Liver (tissue), 9 donors: Measurements from ENCODE around the gene C1GALT1. TPM values are rescaled to one million over a fixed set of nuclear protein-coding genes. Genes with fewer than 3 reads are reported as not detected.

Experiments
- DNase-seq: peaks from one replicate; pipeline ENCODE4 v3.0.0-alpha.2; 2017; ENCODE audit warnings: low spot score
- H3K27ac ChIP-seq, 2 donors: one replicate each; pipeline ENCODE4 v1.7.0; 2013; ENCODE audit warnings: inconsistent platforms in 2 of 2, low read length in 2 of 2, control low read depth in 1 of 2, low read depth in 1 of 2, mild to moderate bottlenecking in 1 of 2
- H3K27me3 ChIP-seq, 4 donors: one replicate each; pipeline versions ENCODE4 v1.6.1 to v1.7.0; 2013; ENCODE audit warnings: low read length in 3 of 4, inconsistent platforms in 1 of 4, mild to moderate bottlenecking in 1 of 4, moderate library complexity in 1 of 4; ENCODE audit not compliant: control insufficient read depth in 4 of 4, insufficient read depth in 4 of 4
- H3K36me3 ChIP-seq, 4 donors: one replicate each; pipeline versions ENCODE4 v1.6.1 to v1.7.0; 2013; ENCODE audit warnings: low read length in 3 of 4, mild to moderate bottlenecking in 3 of 4, low read depth in 1 of 4, moderate library complexity in 1 of 4; ENCODE audit not compliant: control insufficient read depth in 4 of 4, insufficient read depth in 3 of 4
- H3K4me1 ChIP-seq, 4 donors: one replicate each; pipeline versions ENCODE4 v1.6.1 to v1.7.0; 2013; ENCODE audit warnings: low read length in 3 of 4, mild to moderate bottlenecking in 3 of 4, moderate library complexity in 1 of 4; ENCODE audit not compliant: control insufficient read depth in 4 of 4, insufficient read depth in 4 of 4
- H3K4me3 ChIP-seq, 3 donors: one replicate each; pipeline versions ENCODE4 v1.6.1 to v1.7.0; 2013; ENCODE audit warnings: low read length in 3 of 3, control low read depth in 1 of 3, low read depth in 1 of 3, mild to moderate bottlenecking in 1 of 3
- H3K9ac ChIP-seq, 2 donors: one replicate each; pipeline ENCODE4 v1.7.0; 2013; ENCODE audit warnings: low read length in 2 of 2, mild to moderate bottlenecking in 2 of 2, moderate library complexity in 2 of 2, control low read depth in 1 of 2, low read depth in 1 of 2
- H3K9me3 ChIP-seq, 4 donors: one replicate each; pipeline versions ENCODE4 v1.6.1 to v1.7.0; 2013; ENCODE audit warnings: low read length in 3 of 4; ENCODE audit not compliant: control insufficient read depth in 4 of 4
- EGR1 ChIP-seq, 2 donors: IDR thresholded peaks; 2 replicates each; pipeline ENCODE4 v1.6.1; 2016 to 2018; ENCODE audit warnings: antibody characterized with exemption in 2 of 2, low read depth in 2 of 2
- FOXA1 ChIP-seq: IDR thresholded peaks from 2 replicates; pipeline ENCODE4 v1.6.1; 2016; ENCODE audit warnings: antibody characterized with exemption
- FOXA2 ChIP-seq: IDR thresholded peaks from 2 replicates; pipeline ENCODE4 v1.6.1; 2016; ENCODE audit warnings: antibody characterized with exemption
- GABPA ChIP-seq, 2 donors: IDR thresholded peaks in 1 of 2; conservative IDR thresholded peaks in 1 of 2; 2 replicates each; pipeline ENCODE4 v1.6.1; 2016; ENCODE audit warnings: antibody characterized with exemption in 2 of 2, mild to moderate bottlenecking in 1 of 2, moderate library complexity in 1 of 2
- HNF4A ChIP-seq, 2 donors: conservative IDR thresholded peaks; 2 replicates each; pipeline ENCODE4 v1.6.1; 2016; ENCODE audit warnings: antibody characterized with exemption in 2 of 2, mild to moderate bottlenecking in 2 of 2
- HNF4G ChIP-seq: IDR thresholded peaks from 2 replicates; pipeline ENCODE4 v1.6.1; 2016; ENCODE audit warnings: antibody characterized with exemption
- JUND ChIP-seq, 2 donors: IDR thresholded peaks; 2 replicates each; pipeline ENCODE4 v1.6.1; 2016; ENCODE audit warnings: antibody characterized with exemption in 2 of 2
- MAX ChIP-seq: IDR thresholded peaks from 2 replicates; pipeline ENCODE4 v1.6.1; 2016; ENCODE audit warnings: antibody characterized with exemption
- NR2F2 ChIP-seq: IDR thresholded peaks from 2 replicates; pipeline ENCODE4 v1.6.1; 2016; ENCODE audit warnings: antibody characterized with exemption
- RAD21 ChIP-seq, 2 donors: IDR thresholded peaks; 2 replicates each; pipeline ENCODE4 v1.6.1; 2016; ENCODE audit warnings: antibody characterized with exemption in 2 of 2, mild to moderate bottlenecking in 2 of 2
- REST ChIP-seq: IDR thresholded peaks from 2 replicates; pipeline ENCODE4 v1.6.1; 2016; ENCODE audit warnings: antibody characterized with exemption, mild to moderate bottlenecking
- SP1 ChIP-seq: IDR thresholded peaks from 2 replicates; pipeline ENCODE4 v1.6.1; 2018; ENCODE audit warnings: antibody characterized with exemption, mild to moderate bottlenecking
- TAF1 ChIP-seq: conservative IDR thresholded peaks from 2 replicates; pipeline ENCODE4 v1.6.1; 2016; ENCODE audit warnings: antibody characterized with exemption, mild to moderate bottlenecking
- WGBS: extraction: QIAGEN DNeasy Blood & Tissue Kit; methylation state at CpG from one replicate; pipeline ENCODE4 v1.1.7; 2013; 5-methylcytosine and 5-hydroxymethylcytosine counted together
- polyA plus RNA-seq, 2 donors: library from polyadenylated mRNA; stranded (reverse) in 1 of 2; unstranded in 1 of 2; fragments of 200-250 nt in 1 of 2; fragments of >200 nt in 1 of 2; fragmentation: Nextera tagmentation in 1 of 2; extraction: Ambion mirVana in 1 of 2; gene quantifications; one replicate each; pipeline versions ENCODE4 v1.2.1 to v1.2.3, GENCODE V29; 2013 to 2015
- total RNA-seq, 2 donors: library from RNA; depleted of rRNA; stranded (reverse); fragments of >200 nt; gene quantifications; one replicate each; pipeline ENCODE4 v1.2.3, GENCODE V29; 2014
- TF ChIP-seq, protein P1 (sequence below): IDR thresholded peaks from 2 replicates; pipeline ENCODE4 v1.6.1; 2016; ENCODE audit warnings: antibody characterized with exemption
- TF ChIP-seq, protein P2 (sequence below): IDR thresholded peaks from 2 replicates; pipeline ENCODE4 v1.6.1; 2016; ENCODE audit warnings: antibody characterized with exemption
- TF ChIP-seq, protein P3 (sequence below): fragments of 150-350 bp; IDR thresholded peaks from 2 replicates; pipeline ENCODE4 v1.5.1; 2017; ENCODE audit warnings: improper control_type of control experiment, low read depth, low read length; ENCODE audit not compliant: missing input control
- donor health status: healthy.
- donor health status: healthy.
- donor health status: healthy.
- donor health status: healthy.
- donor health status: healthy.

C1GALT1 gene
- total and polyA plus RNA-seq, 4 donors = 5.6 to 28.6 (median 12.5) TPM

- TF ChIP-seq REST (no peak), FOXA2 (no peak), TAF1 (no peak)
- TF ChIP-seq, protein P1, sequence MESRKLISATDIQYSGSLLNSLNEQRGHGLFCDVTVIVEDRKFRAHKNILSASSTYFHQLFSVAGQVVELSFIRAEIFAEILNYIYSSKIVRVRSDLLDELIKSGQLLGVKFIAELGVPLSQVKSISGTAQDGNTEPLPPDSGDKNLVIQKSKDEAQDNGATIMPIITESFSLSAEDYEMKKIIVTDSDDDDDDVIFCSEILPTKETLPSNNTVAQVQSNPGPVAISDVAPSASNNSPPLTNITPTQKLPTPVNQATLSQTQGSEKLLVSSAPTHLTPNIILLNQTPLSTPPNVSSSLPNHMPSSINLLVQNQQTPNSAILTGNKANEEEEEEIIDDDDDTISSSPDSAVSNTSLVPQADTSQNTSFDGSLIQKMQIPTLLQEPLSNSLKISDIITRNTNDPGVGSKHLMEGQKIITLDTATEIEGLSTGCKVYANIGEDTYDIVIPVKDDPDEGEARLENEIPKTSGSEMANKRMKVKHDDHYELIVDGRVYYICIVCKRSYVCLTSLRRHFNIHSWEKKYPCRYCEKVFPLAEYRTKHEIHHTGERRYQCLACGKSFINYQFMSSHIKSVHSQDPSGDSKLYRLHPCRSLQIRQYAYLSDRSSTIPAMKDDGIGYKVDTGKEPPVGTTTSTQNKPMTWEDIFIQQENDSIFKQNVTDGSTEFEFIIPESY = no peak
- TF ChIP-seq, protein P2, sequence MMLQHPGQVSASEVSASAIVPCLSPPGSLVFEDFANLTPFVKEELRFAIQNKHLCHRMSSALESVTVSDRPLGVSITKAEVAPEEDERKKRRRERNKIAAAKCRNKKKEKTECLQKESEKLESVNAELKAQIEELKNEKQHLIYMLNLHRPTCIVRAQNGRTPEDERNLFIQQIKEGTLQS = no peak
- H3K9ac ChIP-seq = no peak overlapping the region
- H3K4me1 ChIP-seq = no peaks in the 10 kb centered on the region
- no peak overlapping the region for H3K4me3 ChIP-seq
- H3K36me3 ChIP-seq = no peaks in the 10 kb centered on the region
- peaks cover 0 to 2% (median 0%) of the 10 kb centered on the region in 4 donors for H3K9me3 ChIP-seq
- WGBS = 70% methylated on average over 3 of the region's 3 CpGs
- H3K27me3 ChIP-seq = no peaks in the 10 kb centered on the region
- H3K27ac ChIP-seq = no peak overlapping the region
- DNase-seq = no peak
These were observed 31.1 kb upstream of the C1GALT1 start for GRCh38 chr7:7151285-7151684.

DNA sequence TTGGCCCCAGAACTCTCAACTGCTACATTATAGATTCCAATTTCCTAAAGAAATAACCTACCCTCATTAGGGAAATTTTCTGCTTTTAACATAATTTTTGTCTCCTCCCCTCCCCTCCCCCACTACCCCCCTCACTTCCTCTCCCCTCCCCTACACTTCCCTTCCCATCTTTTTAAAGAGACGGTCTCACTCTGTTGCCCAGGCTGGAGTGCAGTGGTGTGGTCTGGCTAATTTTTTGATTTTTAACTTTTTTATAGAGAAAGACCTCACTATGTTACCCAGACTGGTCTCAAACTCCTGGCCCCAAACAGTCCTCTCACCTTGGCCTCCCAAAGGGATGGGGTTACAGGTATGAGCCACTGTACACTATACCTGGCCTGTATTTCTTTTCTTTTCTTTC, 30.5 kb upstream of the C1GALT1 start:
- TF ChIP-seq, protein P1 = no peak
- TF ChIP-seq REST (no peak), HNF4A (conservative IDR thresholded peaks at IDR 0.05) (no peak), RAD21 (IDR thresholded peaks at IDR 0.05) (no peak), EGR1 (IDR thresholded peaks at IDR 0.05; ENCODE audit: low read depth in 2 of 2) (no peak), FOXA1 (no peak), SP1 (no peak), JUND (IDR thresholded peaks at IDR 0.05) (no peak), NR2F2 (no peak), MAX (no peak), HNF4G (no peak), GABPA (IDR thresholded peaks at IDR 0.05 in 1 of 2, conservative IDR thresholded peaks at IDR 0.05 in 1 of 2) (no peak)
- TF ChIP-seq, protein P3, sequence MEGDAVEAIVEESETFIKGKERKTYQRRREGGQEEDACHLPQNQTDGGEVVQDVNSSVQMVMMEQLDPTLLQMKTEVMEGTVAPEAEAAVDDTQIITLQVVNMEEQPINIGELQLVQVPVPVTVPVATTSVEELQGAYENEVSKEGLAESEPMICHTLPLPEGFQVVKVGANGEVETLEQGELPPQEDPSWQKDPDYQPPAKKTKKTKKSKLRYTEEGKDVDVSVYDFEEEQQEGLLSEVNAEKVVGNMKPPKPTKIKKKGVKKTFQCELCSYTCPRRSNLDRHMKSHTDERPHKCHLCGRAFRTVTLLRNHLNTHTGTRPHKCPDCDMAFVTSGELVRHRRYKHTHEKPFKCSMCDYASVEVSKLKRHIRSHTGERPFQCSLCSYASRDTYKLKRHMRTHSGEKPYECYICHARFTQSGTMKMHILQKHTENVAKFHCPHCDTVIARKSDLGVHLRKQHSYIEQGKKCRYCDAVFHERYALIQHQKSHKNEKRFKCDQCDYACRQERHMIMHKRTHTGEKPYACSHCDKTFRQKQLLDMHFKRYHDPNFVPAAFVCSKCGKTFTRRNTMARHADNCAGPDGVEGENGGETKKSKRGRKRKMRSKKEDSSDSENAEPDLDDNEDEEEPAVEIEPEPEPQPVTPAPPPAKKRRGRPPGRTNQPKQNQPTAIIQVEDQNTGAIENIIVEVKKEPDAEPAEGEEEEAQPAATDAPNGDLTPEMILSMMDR = no peak
- TF ChIP-seq, protein P2 = no peak
- H3K4me1 ChIP-seq = no peaks in the 10 kb centered on the region
- H3K4me3 ChIP-seq = no peak overlapping the region
- 93% methylated on average over 1 of the region's 1 CpG for WGBS
- H3K9me3 ChIP-seq = peaks cover 0 to 2% (median 0%) of the 10 kb centered on the region in 4 donors
- H3K27me3 ChIP-seq = no peaks in the 10 kb centered on the region
- H3K36me3 ChIP-seq = no peaks in the 10 kb centered on the region
- DNase-seq = no peak
- no peak overlapping the region for H3K27ac ChIP-seq
- H3K9ac ChIP-seq = no peak overlapping the region
